Epithelial cell of esophagus (primary cell): ENCODE results near the gene TRIP12.
A peak's percentile ranks its signal among the peaks of the same experiment; 100 is the strongest.

ENCODE experiments used
- DNase-seq: peaks from one replicate; pipeline ENCODE4 v3.0.0; 2010; ENCODE audit warnings: low read depth
- H3K4me3 ChIP-seq: 2 replicates; pipeline ENCODE4 v1.5.1; 2011; ENCODE audit warnings: mild to moderate bottlenecking, low read length, control low read depth
- CTCF ChIP-seq: IDR thresholded peaks from 2 replicates; pipeline ENCODE4 v1.5.1; 2011; ENCODE audit warnings: low read depth, mild to moderate bottlenecking, low read length, control low read depth, inconsistent platforms; ENCODE audit not compliant: insufficient read depth; ENCODE audit errors: missing control alignments

The TRIP12 gene

DNA sequence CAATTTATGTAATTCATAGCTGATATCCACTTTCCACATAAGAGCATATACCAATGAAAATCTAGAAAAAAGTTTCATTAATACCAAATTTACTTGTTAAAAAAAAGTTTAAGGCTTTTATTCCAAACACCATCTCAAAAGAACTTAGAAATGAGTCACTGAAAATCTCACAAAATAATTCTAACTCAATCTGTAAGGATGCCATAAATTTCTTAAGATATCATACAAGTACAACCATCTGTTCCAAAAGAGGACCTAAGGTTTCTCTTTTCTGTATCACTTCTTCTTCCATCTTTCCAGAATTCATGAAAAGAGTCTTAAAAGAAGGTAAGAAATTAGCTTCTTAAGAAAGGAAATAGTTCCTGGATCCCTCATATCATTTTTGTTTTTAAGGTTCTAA lies 60.4 kb downstream of the TRIP12 start:
- no peak for TF ChIP-seq CTCF
- no peak overlapping the region for H3K4me3 ChIP-seq
- no peak for DNase-seq

DNA sequence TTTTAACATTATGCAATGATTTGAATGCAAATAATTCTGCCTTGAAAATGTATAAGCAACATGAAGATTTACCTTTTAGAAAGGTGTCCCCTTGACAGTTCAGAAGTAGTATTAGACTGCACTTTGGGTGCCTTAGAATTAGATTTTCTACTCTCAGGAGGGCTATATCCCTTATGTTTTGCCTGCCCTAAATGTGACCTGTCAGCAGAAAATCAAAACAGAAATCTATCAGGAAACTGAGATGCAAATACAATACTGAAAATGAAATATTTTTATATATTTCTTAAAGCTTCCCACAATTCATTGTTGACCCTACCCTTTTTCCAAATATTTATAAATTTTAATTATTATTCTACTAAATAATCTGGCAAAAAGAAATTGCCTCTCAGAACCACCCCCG lies 61.5 kb downstream of the TRIP12 start:
- DNase-seq, result no peak
- H3K4me3 ChIP-seq, result no peak overlapping the region
- no peak for TF ChIP-seq CTCF

GRCh38 chr2:229858351-229858750 lies 63.5 kb downstream of the TRIP12 start:
- no peak for DNase-seq
- no peak for TF ChIP-seq CTCF
- no peak overlapping the region for H3K4me3 ChIP-seq

DNA sequence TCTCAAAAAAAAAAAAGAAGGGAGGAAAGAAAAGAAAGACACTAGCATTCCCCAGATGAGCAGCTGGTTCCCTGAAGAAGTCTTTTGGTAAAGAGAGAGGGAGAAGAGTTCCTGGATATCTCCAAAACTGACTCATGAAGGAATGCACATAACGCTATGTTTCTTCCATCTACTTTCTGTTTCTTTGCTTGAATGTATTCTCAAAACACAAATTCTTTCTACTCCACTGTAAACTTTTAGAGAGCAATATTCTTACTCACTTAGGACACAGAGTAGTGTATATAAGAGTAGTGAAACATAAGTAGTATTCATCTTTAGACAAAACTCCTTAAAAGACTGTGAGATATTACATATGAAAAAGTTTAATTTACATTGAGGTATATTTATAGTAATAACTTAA lies 64.2 kb downstream of the TRIP12 start:
- DNase-seq, result no peak
- TF ChIP-seq CTCF, result no peak
- H3K4me3 ChIP-seq, result no peak overlapping the region

- H3K4me3 ChIP-seq, result no peak overlapping the region
- TF ChIP-seq CTCF, result no peak
- DNase-seq, result no peak
Observed at GRCh38 chr2:229856413-229856812, 65.4 kb downstream of the TRIP12 start.

- DNase-seq, result peak; percentile 62
- TF ChIP-seq CTCF, result no peak
- H3K4me3 ChIP-seq, result no peak overlapping the region
Observed at GRCh38 chr2:229855116-229855515, 66.7 kb downstream of the TRIP12 start.

DNA sequence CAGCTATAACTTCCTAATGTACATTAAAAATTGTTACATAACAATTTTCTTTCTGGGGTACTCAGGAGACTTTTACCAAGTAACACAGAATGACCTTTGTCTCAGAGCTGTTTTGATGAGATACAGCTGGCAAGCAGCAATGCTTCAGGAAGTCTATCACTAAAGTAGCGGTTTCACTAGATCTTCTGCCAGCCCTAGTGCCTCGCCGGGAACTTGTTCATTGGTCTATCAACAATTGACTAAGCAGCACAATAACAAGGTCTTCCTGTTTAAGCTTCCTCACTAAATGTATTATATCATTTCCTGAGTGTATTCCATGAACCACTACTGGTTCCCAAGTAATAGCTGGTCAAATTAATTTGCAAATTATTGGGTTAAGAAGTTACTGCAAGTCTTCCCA lies 69.2 kb downstream of the TRIP12 start:
- TF ChIP-seq CTCF, result no peak
- H3K4me3 ChIP-seq, result no peak overlapping the region
- DNase-seq, result peak; percentile 33
